NB4 (cell line): Measurements from ENCODE around the gene SLCO4A1.

Experiments used
- POLR2A ChIP-seq: IDR thresholded peaks from 2 replicates; pipeline ENCODE4 v1.6.1; 2011; ENCODE audit warnings: mild to moderate bottlenecking; ENCODE audit not compliant: insufficient read length; ENCODE audit errors: extremely low read depth
- TF ChIP-seq, protein P1 (sequence below): IDR thresholded peaks from one replicate; pipeline ENCODE4 v1.5.1; 2012; ENCODE audit warnings: low read depth, low read length
- TF ChIP-seq, protein P2 (sequence below): IDR thresholded peaks from 2 replicates; pipeline ENCODE4 v1.6.1; 2011; ENCODE audit warnings: low read depth, low read length

- TF ChIP-seq, protein P1, sequence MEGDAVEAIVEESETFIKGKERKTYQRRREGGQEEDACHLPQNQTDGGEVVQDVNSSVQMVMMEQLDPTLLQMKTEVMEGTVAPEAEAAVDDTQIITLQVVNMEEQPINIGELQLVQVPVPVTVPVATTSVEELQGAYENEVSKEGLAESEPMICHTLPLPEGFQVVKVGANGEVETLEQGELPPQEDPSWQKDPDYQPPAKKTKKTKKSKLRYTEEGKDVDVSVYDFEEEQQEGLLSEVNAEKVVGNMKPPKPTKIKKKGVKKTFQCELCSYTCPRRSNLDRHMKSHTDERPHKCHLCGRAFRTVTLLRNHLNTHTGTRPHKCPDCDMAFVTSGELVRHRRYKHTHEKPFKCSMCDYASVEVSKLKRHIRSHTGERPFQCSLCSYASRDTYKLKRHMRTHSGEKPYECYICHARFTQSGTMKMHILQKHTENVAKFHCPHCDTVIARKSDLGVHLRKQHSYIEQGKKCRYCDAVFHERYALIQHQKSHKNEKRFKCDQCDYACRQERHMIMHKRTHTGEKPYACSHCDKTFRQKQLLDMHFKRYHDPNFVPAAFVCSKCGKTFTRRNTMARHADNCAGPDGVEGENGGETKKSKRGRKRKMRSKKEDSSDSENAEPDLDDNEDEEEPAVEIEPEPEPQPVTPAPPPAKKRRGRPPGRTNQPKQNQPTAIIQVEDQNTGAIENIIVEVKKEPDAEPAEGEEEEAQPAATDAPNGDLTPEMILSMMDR: no peak
- TF ChIP-seq POLR2A: no peak
- TF ChIP-seq, protein P2, sequence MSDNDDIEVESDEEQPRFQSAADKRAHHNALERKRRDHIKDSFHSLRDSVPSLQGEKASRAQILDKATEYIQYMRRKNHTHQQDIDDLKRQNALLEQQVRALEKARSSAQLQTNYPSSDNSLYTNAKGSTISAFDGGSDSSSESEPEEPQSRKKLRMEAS: no peak
These were observed 20.0 kb upstream of the SLCO4A1 start for GRCh38 chr20:62622178-62622876.
